GM12801 (cell line): Measurements from ENCODE around the gene ZNF746.

Experiments used
- TF ChIP-seq, protein P1 (sequence below): IDR thresholded peaks from one replicate; pipeline ENCODE4 v1.5.1; 2011; ENCODE audit warnings: control low read depth; ENCODE audit not compliant: insufficient read length; ENCODE audit errors: extremely low read depth

ZNF746 gene

DNA sequence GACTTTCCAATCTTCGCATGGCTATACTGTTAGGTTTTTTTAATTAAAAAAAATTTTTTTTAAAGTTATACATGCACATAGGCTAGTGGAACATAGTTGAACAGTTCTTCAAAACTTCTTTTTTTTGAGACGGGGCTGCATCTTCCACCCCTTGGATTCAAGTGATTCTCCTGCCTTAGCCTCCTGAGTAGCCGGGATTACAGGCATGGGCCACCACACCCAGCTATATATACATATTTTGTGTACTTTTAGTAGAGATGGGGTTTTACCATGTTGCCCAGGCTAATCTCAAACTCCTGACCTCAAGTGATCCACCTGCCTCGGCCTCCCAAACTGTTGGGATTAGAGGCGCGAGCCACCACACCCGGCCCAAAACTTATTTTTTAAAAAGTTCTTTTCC is 54.1 kb downstream of the ZNF746 start:
- TF ChIP-seq, protein P1, sequence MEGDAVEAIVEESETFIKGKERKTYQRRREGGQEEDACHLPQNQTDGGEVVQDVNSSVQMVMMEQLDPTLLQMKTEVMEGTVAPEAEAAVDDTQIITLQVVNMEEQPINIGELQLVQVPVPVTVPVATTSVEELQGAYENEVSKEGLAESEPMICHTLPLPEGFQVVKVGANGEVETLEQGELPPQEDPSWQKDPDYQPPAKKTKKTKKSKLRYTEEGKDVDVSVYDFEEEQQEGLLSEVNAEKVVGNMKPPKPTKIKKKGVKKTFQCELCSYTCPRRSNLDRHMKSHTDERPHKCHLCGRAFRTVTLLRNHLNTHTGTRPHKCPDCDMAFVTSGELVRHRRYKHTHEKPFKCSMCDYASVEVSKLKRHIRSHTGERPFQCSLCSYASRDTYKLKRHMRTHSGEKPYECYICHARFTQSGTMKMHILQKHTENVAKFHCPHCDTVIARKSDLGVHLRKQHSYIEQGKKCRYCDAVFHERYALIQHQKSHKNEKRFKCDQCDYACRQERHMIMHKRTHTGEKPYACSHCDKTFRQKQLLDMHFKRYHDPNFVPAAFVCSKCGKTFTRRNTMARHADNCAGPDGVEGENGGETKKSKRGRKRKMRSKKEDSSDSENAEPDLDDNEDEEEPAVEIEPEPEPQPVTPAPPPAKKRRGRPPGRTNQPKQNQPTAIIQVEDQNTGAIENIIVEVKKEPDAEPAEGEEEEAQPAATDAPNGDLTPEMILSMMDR, result no peak

DNA sequence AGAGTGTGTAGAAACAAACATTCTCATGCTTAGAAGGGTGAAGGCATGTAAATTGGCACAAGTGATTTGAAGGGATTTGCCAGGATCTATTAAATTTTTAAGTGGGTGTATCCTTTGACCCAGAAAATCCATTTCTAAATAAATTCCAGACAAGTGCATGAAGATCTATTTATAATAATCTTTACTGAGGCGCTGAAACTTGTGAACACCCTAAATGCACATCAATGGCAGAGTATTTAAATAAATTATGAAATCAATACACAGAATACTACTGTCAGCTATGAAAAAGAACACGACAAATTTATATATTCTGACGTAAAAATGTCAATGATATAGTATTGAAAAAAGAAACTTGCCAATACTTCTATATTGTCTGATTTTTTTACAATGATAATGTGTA is 54.7 kb downstream of the ZNF746 start:
- TF ChIP-seq, protein P1, result no peak

DNA sequence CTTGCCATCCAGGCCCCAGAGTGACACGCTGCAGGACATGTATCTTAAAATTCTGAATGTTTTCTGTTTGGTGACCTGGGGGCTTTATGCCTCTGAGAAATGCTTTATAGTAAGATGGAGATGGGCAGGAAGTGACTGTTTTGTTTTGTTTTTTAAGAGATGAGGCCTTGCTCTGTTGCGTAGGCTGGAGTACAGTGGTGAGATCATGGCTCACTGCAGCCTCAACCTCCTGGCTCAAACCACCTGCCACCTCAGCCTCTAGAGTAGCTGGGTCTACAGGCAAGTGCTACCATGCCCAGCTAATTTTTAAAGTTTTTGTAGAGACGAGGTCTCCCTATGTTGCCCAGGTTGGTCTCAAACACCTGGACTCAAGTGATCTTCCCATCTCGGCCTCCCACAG is 57.4 kb downstream of the ZNF746 start:
- TF ChIP-seq, protein P1, result no peak

GRCh38 chr7:149436358-149436757 is 61.3 kb downstream of the ZNF746 start:
- TF ChIP-seq, protein P1, result no peak

- TF ChIP-seq, protein P1, result no peak
Measured at GRCh38 chr7:149433124-149433523, 64.5 kb downstream of the ZNF746 start.

GRCh38 chr7:149432121-149432691 is 65.4 kb downstream of the ZNF746 start:
- TF ChIP-seq, protein P1, result no peak

DNA sequence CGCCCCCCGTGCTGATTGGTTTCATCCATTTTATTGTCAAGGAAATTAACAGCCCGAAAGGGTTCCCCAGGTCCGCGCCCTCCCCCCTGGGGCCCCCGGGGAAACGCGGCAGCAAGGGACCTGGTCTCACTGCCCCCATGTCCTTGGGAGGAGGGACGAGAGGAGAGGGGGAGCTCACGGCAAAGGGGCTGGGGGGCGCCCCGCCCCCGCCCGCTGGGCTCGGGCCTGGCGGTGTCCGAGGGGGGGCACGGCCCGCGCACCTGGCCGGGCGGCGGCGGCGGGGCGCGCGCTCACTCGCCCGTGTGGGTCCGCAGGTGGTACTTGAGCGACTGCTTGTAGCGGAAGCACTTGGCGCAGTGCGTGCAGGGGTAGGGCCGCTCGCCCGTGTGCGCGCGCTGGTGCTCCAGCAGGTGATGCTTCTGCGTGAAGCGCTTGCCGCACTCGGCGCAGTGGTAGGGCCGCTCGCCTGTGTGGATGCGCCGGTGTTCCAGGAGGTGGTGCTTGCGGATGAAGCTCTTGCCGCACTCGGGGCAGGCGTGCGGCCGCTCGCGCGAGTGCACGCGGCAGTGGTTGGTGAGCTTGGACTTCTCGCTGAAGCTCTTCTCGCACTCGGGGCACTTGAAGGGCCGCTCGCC is 66.0 kb downstream of the ZNF746 start:
- TF ChIP-seq, protein P1, result no peak
